ENCODE measurements around the gene KLHL29. TPM values are rescaled to one million over a fixed set of nuclear protein-coding genes. Genes with fewer than 3 reads are reported as not detected.

The KLHL29 gene
- polyA plus RNA-seq, 1 of the 3 experiments (the other 2 are of a cell fraction) = 4.6 TPM

DNA sequence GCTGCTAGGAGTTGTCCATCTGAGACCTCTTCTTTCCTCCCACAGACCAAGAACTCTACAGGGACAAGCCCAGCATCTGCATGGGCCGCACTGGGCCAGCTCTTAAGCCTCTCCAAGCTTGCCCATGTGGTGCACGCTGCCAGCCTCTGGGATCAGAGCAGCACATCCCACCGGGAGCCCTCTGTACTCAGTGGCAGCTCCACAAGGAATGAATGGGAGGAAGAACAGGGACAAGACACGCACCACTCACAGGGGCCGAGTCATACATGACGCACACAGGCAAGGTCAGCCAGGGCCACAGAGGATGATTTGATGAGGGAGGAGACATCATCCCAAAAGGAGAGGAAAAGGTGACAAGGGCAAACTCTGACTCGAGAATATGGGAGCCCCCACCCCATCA is 268.3 kb downstream of the KLHL29 start:
- no peak overlapping the region for H3K4me3 ChIP-seq (ENCODE audit: low read depth in 2 of 2, low read length in 1 of 2)
- 78% methylated on average over 7 of the region's 7 CpGs for WGBS (ENCODE audit: low lambda C conversion rate)
- no peak for DNase-seq
- no peaks in the 10 kb centered on the region for H3K9me2 ChIP-seq
- H3K4me2 ChIP-seq = no peak overlapping the region
- TF ChIP-seq JUND (IDR thresholded peaks at IDR 0.05) = no peak
- TF ChIP-seq CTCF (IDR thresholded peaks at IDR 0.05) = no peak
- no peak for TF ChIP-seq YY1 (IDR thresholded peaks at IDR 0.05; ENCODE audit: low read depth)
- TF ChIP-seq, protein P1, sequence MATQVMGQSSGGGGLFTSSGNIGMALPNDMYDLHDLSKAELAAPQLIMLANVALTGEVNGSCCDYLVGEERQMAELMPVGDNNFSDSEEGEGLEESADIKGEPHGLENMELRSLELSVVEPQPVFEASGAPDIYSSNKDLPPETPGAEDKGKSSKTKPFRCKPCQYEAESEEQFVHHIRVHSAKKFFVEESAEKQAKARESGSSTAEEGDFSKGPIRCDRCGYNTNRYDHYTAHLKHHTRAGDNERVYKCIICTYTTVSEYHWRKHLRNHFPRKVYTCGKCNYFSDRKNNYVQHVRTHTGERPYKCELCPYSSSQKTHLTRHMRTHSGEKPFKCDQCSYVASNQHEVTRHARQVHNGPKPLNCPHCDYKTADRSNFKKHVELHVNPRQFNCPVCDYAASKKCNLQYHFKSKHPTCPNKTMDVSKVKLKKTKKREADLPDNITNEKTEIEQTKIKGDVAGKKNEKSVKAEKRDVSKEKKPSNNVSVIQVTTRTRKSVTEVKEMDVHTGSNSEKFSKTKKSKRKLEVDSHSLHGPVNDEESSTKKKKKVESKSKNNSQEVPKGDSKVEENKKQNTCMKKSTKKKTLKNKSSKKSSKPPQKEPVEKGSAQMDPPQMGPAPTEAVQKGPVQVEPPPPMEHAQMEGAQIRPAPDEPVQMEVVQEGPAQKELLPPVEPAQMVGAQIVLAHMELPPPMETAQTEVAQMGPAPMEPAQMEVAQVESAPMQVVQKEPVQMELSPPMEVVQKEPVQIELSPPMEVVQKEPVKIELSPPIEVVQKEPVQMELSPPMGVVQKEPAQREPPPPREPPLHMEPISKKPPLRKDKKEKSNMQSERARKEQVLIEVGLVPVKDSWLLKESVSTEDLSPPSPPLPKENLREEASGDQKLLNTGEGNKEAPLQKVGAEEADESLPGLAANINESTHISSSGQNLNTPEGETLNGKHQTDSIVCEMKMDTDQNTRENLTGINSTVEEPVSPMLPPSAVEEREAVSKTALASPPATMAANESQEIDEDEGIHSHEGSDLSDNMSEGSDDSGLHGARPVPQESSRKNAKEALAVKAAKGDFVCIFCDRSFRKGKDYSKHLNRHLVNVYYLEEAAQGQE (IDR thresholded peaks at IDR 0.05; ENCODE audit: low read depth, low read length) = no peak
- no peak for TF ChIP-seq TCF12 (IDR thresholded peaks at IDR 0.05)
- H3F3A ChIP-seq (replicated peaks; ENCODE audit: insufficient read depth) = peaks cover 8% of the 10 kb centered on the region
- H4K20me1 ChIP-seq (ENCODE audit: insufficient read depth) = no peaks in the 10 kb centered on the region
- no peak overlapping the region for H3K9ac ChIP-seq
- H3K36me3 ChIP-seq (replicated peaks in 1 of 2; ENCODE audit: control insufficient read depth in 1 of 2, insufficient read depth in 2 of 2, low read length in 1 of 2) = no peaks in the 10 kb centered on the region
- POLR2A ChIA-PET = no interaction called here
- H3K4me1 ChIP-seq (ENCODE audit: control insufficient read depth in 1 of 2, insufficient read depth in 2 of 2, low read depth in 1 of 2, low read length in 1 of 2) = peaks cover 0 to 18% of the 10 kb centered on the region in 2 experiments; a peak in 1 of 4 replicates
- no peak overlapping the region for H2AFZ ChIP-seq (ENCODE audit: low read depth)
- no peaks in the 10 kb centered on the region for H3K27me3 ChIP-seq (ENCODE audit: insufficient read depth)
- H3K79me2 ChIP-seq (ENCODE audit: insufficient read depth) = no peaks in the 10 kb centered on the region
- no peak overlapping the region for H3K27ac ChIP-seq (ENCODE audit: low read depth in 2 of 2, low read length in 1 of 2)
- no peaks in the 10 kb centered on the region for H3K9me3 ChIP-seq
- CTCF ChIA-PET = interaction anchor here (1.0 to 1.2 kb wide), 2 partner anchors 90 to 249 kb away, joined by 3 read pairs; no protein-coding TSS in a partner anchor

DNA sequence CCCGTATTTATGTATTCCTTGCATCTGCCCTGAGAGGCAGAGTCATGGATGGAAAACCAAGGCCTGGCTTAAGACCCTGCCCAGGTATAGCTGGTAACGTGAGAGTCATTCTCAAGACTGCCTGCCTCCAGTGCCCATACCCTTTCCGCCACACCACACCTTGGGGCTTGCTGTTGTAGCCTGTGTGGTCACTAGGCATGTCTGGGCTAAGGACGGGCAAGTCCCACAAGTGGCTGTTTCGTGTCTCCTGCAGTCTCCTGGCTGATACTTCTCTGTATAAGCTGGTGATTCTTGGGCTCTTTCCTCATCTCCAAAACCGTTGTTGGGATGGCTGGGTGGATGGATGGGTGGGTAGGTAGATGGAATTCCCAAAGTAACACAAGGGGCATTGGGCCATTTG is 269.8 kb downstream of the KLHL29 start:
- no peaks in the 10 kb centered on the region for H3K79me2 ChIP-seq (ENCODE audit: insufficient read depth)
- H3K9ac ChIP-seq = no peak overlapping the region
- CTCF ChIA-PET = interaction anchor here (1.1 to 1.4 kb wide), 2 partner anchors 15 to 30 kb away, joined by 4 read pairs; no protein-coding TSS in a partner anchor
- H3K27me3 ChIP-seq (ENCODE audit: insufficient read depth) = no peaks in the 10 kb centered on the region
- H3K4me1 ChIP-seq (ENCODE audit: control insufficient read depth in 1 of 2, insufficient read depth in 2 of 2, low read depth in 1 of 2, low read length in 1 of 2) = peaks cover 0 to 12% of the 10 kb centered on the region in 2 experiments; a peak in 1 of 4 replicates
- H3K9me2 ChIP-seq = no peaks in the 10 kb centered on the region
- DNase-seq = no peak
- no peaks in the 10 kb centered on the region for H3K9me3 ChIP-seq
- H3K4me3 ChIP-seq (ENCODE audit: low read depth in 2 of 2, low read length in 1 of 2) = no peak overlapping the region
- no peaks in the 10 kb centered on the region for H3K36me3 ChIP-seq (replicated peaks in 1 of 2; ENCODE audit: control insufficient read depth in 1 of 2, insufficient read depth in 2 of 2, low read length in 1 of 2)
- POLR2A ChIA-PET = no interaction called here
- H2AFZ ChIP-seq (ENCODE audit: low read depth) = no peak overlapping the region
- TF ChIP-seq RAD21 (IDR thresholded peaks at IDR 0.05; ENCODE audit: low read length) (no peak), RXRA (IDR thresholded peaks at IDR 0.05; ENCODE audit: borderline replicate concordance, low read depth) (no peak), NFIC (IDR thresholded peaks at IDR 0.05; ENCODE audit: borderline replicate concordance) (no peak), CHD2 (IDR thresholded peaks at IDR 0.05; ENCODE audit: low read length, partially characterized antibody) (no peak), EZH2phosphoT487 (IDR thresholded peaks at IDR 0.05; ENCODE audit: borderline replicate concordance, low read depth) (no peak), EP300 (IDR thresholded peaks at IDR 0.05; ENCODE audit: borderline replicate concordance in 1 of 2, low read depth in 1 of 2, low read length in 1 of 2) (no peak), RFX5 (IDR thresholded peaks at IDR 0.05; ENCODE audit: low read length) (no peak), TEAD4 (IDR thresholded peaks at IDR 0.05; ENCODE audit: borderline replicate concordance, insufficient read depth) (no peak)
- TF ChIP-seq, protein P1 (IDR thresholded peaks at IDR 0.05; ENCODE audit: low read depth, low read length) = no peak
- TF ChIP-seq, protein P2, sequence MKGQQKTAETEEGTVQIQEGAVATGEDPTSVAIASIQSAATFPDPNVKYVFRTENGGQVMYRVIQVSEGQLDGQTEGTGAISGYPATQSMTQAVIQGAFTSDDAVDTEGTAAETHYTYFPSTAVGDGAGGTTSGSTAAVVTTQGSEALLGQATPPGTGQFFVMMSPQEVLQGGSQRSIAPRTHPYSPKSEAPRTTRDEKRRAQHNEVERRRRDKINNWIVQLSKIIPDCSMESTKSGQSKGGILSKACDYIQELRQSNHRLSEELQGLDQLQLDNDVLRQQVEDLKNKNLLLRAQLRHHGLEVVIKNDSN (IDR thresholded peaks at IDR 0.05; ENCODE audit: borderline replicate concordance, low read depth) = no peak
- WGBS (ENCODE audit: low lambda C conversion rate) = 85% methylated on average over 5 of the region's 6 CpGs
- H3K4me2 ChIP-seq = no peak overlapping the region
- no peaks in the 10 kb centered on the region for H4K20me1 ChIP-seq (ENCODE audit: insufficient read depth)
- no peak overlapping the region for H3K27ac ChIP-seq (ENCODE audit: low read depth in 2 of 2, low read length in 1 of 2)
- peaks cover 8% of the 10 kb centered on the region for H3F3A ChIP-seq (replicated peaks; ENCODE audit: insufficient read depth)

All from SK-N-SH (cell line).